HepG2 (cell line): ENCODE results near the gene MYL11. TPM values are rescaled to one million over a fixed set of nuclear protein-coding genes. Genes with fewer than 3 reads are reported as not detected.

Experiments used
- MED1 ChIP-seq: sonication (generic); formaldehyde crosslinking; IDR thresholded peaks from 2 replicates; pipeline ENCODE4 v1.4.0; 2020; ENCODE audit warnings: missing genetic modification reagents
- RELA ChIP-seq: sonication (generic); formaldehyde crosslinking; IDR thresholded peaks from 2 replicates; pipeline ENCODE4 v1.4.0; 2020; ENCODE audit warnings: missing genetic modification reagents
- SRSF9 ChIP-seq: fragments of 200-400 bp; formaldehyde crosslinking; IDR thresholded peaks from 2 replicates; pipeline ENCODE4 v1.6.1; 2018; ENCODE audit warnings: borderline replicate concordance, mild to moderate bottlenecking, low read depth, low read length; ENCODE audit not compliant: insufficient read depth, poor library complexity, severe bottlenecking
- STAG1 ChIP-seq: sonication (generic); formaldehyde crosslinking; IDR thresholded peaks from 2 replicates; pipeline ENCODE4 v1.4.0; 2020; ENCODE audit warnings: missing genetic modification reagents
- TAF15 ChIP-seq: fragments of 200-400 bp; formaldehyde crosslinking; IDR thresholded peaks from one replicate; pipeline ENCODE4 v1.6.1; 2018; ENCODE audit warnings: mild to moderate bottlenecking, low read depth, low read length; ENCODE audit not compliant: poor library complexity, severe bottlenecking
- ZNF235 ChIP-seq: sonication (generic); formaldehyde crosslinking; IDR thresholded peaks from 2 replicates; pipeline ENCODE4 v1.8.1; 2023; ENCODE audit warnings: mild to moderate bottlenecking, missing genetic modification reagents, borderline replicate concordance
- ZNF260 ChIP-seq: sonication (generic); formaldehyde crosslinking; IDR thresholded peaks from 2 replicates; pipeline ENCODE4 v1.4.0; 2020; ENCODE audit warnings: missing genetic modification reagents, low read depth, mild to moderate bottlenecking, borderline replicate concordance
- ZNF569 ChIP-seq: sonication (generic); formaldehyde crosslinking; IDR thresholded peaks from 2 replicates; pipeline ENCODE4 v1.5.0; 2020; ENCODE audit warnings: mild to moderate bottlenecking, missing genetic modification reagents, moderate library complexity, borderline replicate concordance
- ZNF776 ChIP-seq: sonication (generic); formaldehyde crosslinking; IDR thresholded peaks from 2 replicates; pipeline ENCODE4 v1.4.0; 2020; ENCODE audit warnings: mild to moderate bottlenecking, missing genetic modification reagents
- polyA plus RNA-seq, 8 experiments: library from polyadenylated mRNA; depleted of rRNA in 3 of 8; stranded (reverse) in 7 of 8; unstranded in 1 of 8; fragments of >200 nt; fragmentation: Illumina TruSeq in 4 of 8; extraction: Trizol in 4 of 8; gene quantifications; 2 replicates each; pipeline versions ENCODE4 v1.2.1 to v1.2.3, GENCODE V29; 2011 to 2016; ENCODE audit warnings: low read depth in 4 of 8, missing spikeins in 1 of 8, mixed read lengths in 1 of 8; ENCODE audit not compliant: insufficient read depth in 1 of 8
- total RNA-seq, 5 experiments: library from RNA; depleted of rRNA; stranded (reverse); fragments of >200 nt; fragmentation: Illumina TruSeq; extraction: Trizol; gene quantifications; 2 replicates each; pipeline ENCODE4 v1.2.3, GENCODE V29; 2016; ENCODE audit warnings: low read depth in 1 of 5
- TF ChIP-seq, protein P1 (sequence below): sonication (generic); formaldehyde crosslinking; IDR thresholded peaks from 2 replicates; pipeline ENCODE4 v1.5.1; 2020; ENCODE audit warnings: mild to moderate bottlenecking, moderate library complexity, missing genetic modification reagents
- TF ChIP-seq, protein P2 (sequence below): sonication (generic); formaldehyde crosslinking; IDR thresholded peaks from 2 replicates; pipeline ENCODE4 v1.4.0; 2020; ENCODE audit warnings: mild to moderate bottlenecking, missing genetic modification reagents
- TF ChIP-seq, protein P3 (sequence below): sonication (generic); formaldehyde crosslinking; IDR thresholded peaks from 2 replicates; pipeline ENCODE4 v1.8.0; 2022; ENCODE audit warnings: missing genetic modification reagents, mild to moderate bottlenecking, moderate library complexity, borderline replicate concordance
- TF ChIP-seq, protein P4 (sequence below): IDR thresholded peaks from 2 replicates; pipeline ENCODE4 v1.6.1; 2016; ENCODE audit warnings: missing genetic modification reagents, missing compliant biosample characterization
- TF ChIP-seq, protein P5 (sequence below): sonication (generic); formaldehyde crosslinking; IDR thresholded peaks from 2 replicates; pipeline ENCODE4 v1.5.0; 2020; ENCODE audit warnings: mild to moderate bottlenecking, missing genetic modification reagents, borderline replicate concordance
- TF ChIP-seq, protein P6 (sequence below): fragments of 450-650 bp; IDR thresholded peaks from 2 replicates; pipeline ENCODE4 v1.6.1; 2016
- TF ChIP-seq, protein P7 (sequence below): sonication (generic); formaldehyde crosslinking; IDR thresholded peaks from 2 replicates; pipeline ENCODE4 v1.4.0; 2020; ENCODE audit warnings: mild to moderate bottlenecking, missing genetic modification reagents

Gene MYL11
- total and polyA plus RNA-seq, 2 of the 13 experiments (the other 11 are each of a cell fraction or from before 2014, with no cell fraction given): not detected

DNA sequence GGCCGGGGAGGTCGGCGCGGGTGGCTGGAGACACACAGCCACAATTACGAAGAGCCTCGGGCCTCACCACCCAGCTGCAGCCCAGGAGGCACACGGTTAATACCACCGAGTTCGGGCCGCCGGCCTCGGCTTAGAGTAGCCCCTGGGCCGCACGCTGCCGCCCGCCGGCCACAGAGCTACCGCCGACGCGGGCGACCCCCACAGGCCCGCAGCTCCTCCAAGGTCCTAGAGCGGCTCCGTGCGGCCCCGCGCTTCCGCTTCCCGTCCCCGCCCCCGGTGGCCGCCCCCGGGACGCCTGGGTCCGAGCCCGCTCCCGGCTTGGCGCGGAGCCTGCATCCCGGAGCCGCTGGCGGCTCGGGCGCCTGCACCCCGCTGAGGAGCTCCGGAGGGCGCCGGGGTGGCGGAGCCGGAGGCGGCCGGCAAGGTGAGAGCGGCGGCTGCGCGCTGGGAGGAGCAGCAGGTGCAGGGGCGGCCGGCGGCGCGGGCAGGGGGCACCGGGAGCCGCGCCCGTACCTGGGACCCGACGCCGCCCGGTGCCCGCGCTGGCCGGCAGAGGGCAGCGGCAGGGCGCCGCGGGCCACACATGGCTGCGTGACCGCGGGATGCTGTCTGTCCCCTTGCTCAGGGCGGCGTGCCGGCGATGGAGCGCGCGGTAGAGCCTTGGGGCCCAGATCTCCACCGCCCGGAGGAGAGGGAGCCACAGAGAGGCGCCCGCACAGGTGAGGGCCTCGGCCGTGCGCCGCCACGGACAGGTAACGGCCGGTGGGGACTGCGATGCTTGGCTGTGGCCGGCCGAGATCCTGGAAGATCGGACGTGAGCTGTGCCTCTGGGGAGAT, 20.8 kb downstream of the MYL11 start, which contains the start of gene ZNF48 (continued):
- TF ChIP-seq, protein P1, sequence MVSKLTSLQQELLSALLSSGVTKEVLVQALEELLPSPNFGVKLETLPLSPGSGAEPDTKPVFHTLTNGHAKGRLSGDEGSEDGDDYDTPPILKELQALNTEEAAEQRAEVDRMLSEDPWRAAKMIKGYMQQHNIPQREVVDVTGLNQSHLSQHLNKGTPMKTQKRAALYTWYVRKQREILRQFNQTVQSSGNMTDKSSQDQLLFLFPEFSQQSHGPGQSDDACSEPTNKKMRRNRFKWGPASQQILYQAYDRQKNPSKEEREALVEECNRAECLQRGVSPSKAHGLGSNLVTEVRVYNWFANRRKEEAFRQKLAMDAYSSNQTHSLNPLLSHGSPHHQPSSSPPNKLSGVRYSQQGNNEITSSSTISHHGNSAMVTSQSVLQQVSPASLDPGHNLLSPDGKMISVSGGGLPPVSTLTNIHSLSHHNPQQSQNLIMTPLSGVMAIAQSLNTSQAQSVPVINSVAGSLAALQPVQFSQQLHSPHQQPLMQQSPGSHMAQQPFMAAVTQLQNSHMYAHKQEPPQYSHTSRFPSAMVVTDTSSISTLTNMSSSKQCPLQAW (CRISPR knock-in tag): 0 out of 2 replicates have a peak, but pooled peaks have one; percentile 13
- TF ChIP-seq ZNF260 (CRISPR knock-in tag): no peak
- no peak for TF ChIP-seq ZNF235 (CRISPR knock-in tag)
- no peak for TF ChIP-seq ZNF569 (CRISPR knock-in tag)
- TF ChIP-seq MED1 (CRISPR knock-in tag): peak; percentile 78; the same call in 1 of the 2 replicates
- TF ChIP-seq, protein P2, sequence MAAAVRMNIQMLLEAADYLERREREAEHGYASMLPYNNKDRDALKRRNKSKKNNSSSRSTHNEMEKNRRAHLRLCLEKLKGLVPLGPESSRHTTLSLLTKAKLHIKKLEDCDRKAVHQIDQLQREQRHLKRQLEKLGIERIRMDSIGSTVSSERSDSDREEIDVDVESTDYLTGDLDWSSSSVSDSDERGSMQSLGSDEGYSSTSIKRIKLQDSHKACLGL (CRISPR knock-in tag): peak; percentile 93
- TF ChIP-seq, protein P3, sequence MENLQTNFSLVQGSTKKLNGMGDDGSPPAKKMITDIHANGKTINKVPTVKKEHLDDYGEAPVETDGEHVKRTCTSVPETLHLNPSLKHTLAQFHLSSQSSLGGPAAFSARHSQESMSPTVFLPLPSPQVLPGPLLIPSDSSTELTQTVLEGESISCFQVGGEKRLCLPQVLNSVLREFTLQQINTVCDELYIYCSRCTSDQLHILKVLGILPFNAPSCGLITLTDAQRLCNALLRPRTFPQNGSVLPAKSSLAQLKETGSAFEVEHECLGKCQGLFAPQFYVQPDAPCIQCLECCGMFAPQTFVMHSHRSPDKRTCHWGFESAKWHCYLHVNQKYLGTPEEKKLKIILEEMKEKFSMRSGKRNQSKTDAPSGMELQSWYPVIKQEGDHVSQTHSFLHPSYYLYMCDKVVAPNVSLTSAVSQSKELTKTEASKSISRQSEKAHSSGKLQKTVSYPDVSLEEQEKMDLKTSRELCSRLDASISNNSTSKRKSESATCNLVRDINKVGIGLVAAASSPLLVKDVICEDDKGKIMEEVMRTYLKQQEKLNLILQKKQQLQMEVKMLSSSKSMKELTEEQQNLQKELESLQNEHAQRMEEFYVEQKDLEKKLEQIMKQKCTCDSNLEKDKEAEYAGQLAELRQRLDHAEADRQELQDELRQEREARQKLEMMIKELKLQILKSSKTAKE: no peak; the same call in 1 of the 2 replicates
- no peak for TF ChIP-seq RELA
- TF ChIP-seq ZNF776: no peak; the same call in 1 of the 2 replicates
- peak; percentile 9 for TF ChIP-seq TAF15
- TF ChIP-seq SRSF9: no peak
- TF ChIP-seq STAG1 (CRISPR knock-in tag): peak; percentile 70
- TF ChIP-seq, protein P4, sequence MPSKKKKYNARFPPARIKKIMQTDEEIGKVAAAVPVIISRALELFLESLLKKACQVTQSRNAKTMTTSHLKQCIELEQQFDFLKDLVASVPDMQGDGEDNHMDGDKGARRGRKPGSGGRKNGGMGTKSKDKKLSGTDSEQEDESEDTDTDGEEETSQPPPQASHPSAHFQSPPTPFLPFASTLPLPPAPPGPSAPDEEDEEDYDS (CRISPR knock-in tag): no peak; the same call in 1 of the 2 replicates
- TF ChIP-seq, protein P5, sequence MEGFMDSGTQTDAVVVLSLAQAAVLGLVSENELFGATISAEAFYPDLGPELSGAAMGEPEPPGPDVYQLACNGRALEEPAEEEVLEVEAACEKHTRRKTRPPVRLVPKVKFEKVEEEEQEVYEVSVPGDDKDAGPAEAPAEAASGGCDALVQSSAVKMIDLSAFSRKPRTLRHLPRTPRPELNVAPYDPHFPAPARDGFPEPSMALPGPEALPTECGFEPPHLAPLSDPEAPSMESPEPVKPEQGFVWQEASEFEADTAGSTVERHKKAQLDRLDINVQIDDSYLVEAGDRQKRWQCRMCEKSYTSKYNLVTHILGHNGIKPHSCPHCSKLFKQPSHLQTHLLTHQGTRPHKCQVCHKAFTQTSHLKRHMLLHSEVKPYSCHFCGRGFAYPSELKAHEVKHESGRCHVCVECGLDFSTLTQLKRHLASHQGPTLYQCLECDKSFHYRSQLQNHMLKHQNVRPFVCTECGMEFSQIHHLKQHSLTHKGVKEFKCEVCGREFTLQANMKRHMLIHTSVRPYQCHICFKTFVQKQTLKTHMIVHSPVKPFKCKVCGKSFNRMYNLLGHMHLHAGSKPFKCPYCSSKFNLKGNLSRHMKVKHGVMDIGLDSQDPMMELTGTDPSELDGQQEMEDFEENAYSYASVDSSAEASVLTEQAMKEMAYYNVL (CRISPR knock-in tag): no peak
- TF ChIP-seq, protein P6, sequence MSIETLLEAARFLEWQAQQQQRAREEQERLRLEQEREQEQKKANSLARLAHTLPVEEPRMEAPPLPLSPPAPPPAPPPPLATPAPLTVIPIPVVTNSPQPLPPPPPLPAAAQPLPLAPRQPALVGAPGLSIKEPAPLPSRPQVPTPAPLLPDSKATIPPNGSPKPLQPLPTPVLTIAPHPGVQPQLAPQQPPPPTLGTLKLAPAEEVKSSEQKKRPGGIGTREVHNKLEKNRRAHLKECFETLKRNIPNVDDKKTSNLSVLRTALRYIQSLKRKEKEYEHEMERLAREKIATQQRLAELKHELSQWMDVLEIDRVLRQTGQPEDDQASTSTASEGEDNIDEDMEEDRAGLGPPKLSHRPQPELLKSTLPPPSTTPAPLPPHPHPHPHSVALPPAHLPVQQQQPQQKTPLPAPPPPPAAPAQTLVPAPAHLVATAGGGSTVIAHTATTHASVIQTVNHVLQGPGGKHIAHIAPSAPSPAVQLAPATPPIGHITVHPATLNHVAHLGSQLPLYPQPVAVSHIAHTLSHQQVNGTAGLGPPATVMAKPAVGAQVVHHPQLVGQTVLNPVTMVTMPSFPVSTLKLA: peak; percentile 59
- TF ChIP-seq, protein P7, sequence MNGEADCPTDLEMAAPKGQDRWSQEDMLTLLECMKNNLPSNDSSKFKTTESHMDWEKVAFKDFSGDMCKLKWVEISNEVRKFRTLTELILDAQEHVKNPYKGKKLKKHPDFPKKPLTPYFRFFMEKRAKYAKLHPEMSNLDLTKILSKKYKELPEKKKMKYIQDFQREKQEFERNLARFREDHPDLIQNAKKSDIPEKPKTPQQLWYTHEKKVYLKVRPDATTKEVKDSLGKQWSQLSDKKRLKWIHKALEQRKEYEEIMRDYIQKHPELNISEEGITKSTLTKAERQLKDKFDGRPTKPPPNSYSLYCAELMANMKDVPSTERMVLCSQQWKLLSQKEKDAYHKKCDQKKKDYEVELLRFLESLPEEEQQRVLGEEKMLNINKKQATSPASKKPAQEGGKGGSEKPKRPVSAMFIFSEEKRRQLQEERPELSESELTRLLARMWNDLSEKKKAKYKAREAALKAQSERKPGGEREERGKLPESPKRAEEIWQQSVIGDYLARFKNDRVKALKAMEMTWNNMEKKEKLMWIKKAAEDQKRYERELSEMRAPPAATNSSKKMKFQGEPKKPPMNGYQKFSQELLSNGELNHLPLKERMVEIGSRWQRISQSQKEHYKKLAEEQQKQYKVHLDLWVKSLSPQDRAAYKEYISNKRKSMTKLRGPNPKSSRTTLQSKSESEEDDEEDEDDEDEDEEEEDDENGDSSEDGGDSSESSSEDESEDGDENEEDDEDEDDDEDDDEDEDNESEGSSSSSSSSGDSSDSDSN (CRISPR knock-in tag): peak; percentile 94
